Astrocyte of the cerebellum (primary cell): ENCODE data around the gene SYT7.

Source experiments
- DNase-seq: peaks from one replicate; pipeline ENCODE4 v3.0.0-alpha.2; 2011; ENCODE audit warnings: low read depth
- H3K4me3 ChIP-seq: 2 replicates; pipeline ENCODE4 v1.5.1; 2011; ENCODE audit warnings: mild to moderate bottlenecking, low read depth, low read length, moderate library complexity
- in situ Hi-C: cut with HindIII; loops from 2 replicates; pipeline ENCODE4 v1.10.0; 2017; ENCODE audit warnings: low sequenced_read_pairs
- TF ChIP-seq, protein P1 (sequence below): IDR thresholded peaks from 2 replicates; pipeline ENCODE4 v1.5.1; 2012; ENCODE audit warnings: low read length, low read depth, moderate library complexity, mild to moderate bottlenecking; ENCODE audit errors: missing control alignments

The SYT7 gene

DNA sequence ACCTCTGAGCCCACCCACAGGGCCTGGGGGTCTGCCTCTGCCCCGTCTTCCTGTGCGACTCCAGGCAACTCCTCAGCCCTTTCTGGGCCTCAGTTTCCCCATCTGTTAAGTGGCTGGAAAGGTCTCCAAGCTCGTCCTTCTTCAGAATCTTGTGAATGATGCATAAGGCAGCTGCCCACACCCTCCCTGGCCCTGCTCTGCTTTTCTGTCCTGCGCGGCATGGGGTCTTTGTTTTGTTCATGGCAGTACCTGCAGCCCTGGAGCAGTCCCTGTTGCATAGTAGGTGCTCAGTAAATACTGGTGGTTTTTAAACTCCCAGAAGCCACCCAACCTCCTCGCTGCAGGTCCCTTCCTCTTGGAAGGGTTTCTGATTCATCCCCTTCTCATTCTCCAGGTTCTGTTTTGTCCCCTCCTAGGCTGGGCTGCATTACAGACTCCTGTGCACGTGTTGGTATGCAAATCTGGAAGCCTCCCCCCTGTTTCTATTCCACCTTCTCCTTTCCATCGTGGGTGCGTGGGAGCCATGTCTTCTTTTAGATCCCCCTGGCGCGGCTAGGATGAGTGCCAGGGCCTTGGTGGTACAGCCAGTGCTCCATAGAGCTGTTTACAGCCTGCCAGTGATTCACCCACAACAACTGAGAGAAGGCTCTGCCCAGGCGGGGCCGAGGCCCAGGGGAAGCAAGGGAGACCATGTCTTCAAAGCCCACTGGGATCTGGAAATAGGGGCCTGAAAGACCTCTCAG is 19.3 kb upstream of the SYT7 start:
- TF ChIP-seq, protein P1, sequence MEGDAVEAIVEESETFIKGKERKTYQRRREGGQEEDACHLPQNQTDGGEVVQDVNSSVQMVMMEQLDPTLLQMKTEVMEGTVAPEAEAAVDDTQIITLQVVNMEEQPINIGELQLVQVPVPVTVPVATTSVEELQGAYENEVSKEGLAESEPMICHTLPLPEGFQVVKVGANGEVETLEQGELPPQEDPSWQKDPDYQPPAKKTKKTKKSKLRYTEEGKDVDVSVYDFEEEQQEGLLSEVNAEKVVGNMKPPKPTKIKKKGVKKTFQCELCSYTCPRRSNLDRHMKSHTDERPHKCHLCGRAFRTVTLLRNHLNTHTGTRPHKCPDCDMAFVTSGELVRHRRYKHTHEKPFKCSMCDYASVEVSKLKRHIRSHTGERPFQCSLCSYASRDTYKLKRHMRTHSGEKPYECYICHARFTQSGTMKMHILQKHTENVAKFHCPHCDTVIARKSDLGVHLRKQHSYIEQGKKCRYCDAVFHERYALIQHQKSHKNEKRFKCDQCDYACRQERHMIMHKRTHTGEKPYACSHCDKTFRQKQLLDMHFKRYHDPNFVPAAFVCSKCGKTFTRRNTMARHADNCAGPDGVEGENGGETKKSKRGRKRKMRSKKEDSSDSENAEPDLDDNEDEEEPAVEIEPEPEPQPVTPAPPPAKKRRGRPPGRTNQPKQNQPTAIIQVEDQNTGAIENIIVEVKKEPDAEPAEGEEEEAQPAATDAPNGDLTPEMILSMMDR, result no peak
- no peak overlapping the region for H3K4me3 ChIP-seq
- DNase-seq, result no peak
- in situ Hi-C loops, result loop anchor here (5.0 kb wide), 1 partner anchor 78 kb away; no protein-coding TSS in a partner anchor

- TF ChIP-seq, protein P1, result no peak
- H3K4me3 ChIP-seq, result no peak overlapping the region
- DNase-seq, result peak; percentile 11
- in situ Hi-C loops, result loop anchor here (5.0 kb wide), 1 partner anchor 77 kb away; no protein-coding TSS in a partner anchor
These were observed 18.3 kb upstream of the SYT7 start for GRCh38 chr11:61598886-61599868.

DNA sequence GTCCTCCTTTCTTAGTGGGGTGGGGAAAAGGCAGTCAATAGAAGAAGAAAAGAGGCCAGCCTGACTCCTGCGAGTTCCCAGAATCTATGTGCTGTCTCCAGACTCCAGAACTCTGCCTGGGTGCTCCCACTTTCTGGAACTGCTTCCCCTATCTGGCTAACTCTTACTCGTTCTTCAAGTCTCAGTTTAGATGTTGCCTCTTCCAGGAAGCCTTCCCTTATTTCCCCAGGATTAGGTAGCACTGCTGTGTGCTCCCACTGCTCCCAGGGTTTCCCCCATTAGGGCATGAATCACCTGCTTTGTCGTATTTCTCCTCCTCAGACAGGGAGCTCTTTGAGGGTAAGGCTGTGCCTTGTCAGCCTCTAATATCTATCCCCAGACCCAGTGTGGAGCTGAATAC is 17.5 kb upstream of the SYT7 start:
- in situ Hi-C loops, result loop anchor here (5.0 kb wide), 1 partner anchor 76 kb away; no protein-coding TSS in a partner anchor
- TF ChIP-seq, protein P1, result no peak
- no peak overlapping the region for H3K4me3 ChIP-seq
- no peak for DNase-seq

- DNase-seq, result peak; percentile 11
- TF ChIP-seq, protein P1, result no peak
- H3K4me3 ChIP-seq, result no peak overlapping the region
- in situ Hi-C loops, result loop anchor here (5.0 kb wide), 1 partner anchor 75 kb away; no protein-coding TSS in a partner anchor
These were observed 16.1 kb upstream of the SYT7 start for GRCh38 chr11:61596990-61597389.

DNA sequence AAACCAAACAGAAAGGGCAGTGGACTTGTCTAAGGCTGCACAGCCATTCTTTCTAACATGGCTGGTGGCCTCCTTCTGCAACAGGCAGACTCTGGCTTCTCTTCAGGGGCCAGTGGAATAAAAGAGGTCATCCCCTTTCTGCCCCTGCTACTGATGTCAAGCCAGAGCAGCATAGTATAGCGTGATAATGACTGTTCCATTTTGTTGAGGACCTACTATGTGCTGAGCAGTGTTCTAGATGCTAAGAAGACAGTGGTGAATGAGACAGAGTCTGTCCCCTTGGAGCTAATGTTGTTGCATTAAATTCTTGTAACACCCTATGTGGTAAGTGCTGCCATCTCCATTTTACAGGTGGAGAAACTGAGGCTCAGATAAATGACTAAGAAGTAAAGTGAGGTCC is 15.7 kb upstream of the SYT7 start:
- DNase-seq, result no peak
- in situ Hi-C loops, result loop anchor here (5.0 kb wide), 1 partner anchor 74 kb away; no protein-coding TSS in a partner anchor
- TF ChIP-seq, protein P1, result no peak
- H3K4me3 ChIP-seq, result no peak overlapping the region

- in situ Hi-C loops, result loop anchor here (5.0 kb wide), 1 partner anchor 73 kb away; no protein-coding TSS in a partner anchor
- TF ChIP-seq, protein P1, result no peak
- H3K4me3 ChIP-seq, result no peak overlapping the region
- DNase-seq, result no peak
These were observed 14.0 kb upstream of the SYT7 start for GRCh38 chr11:61594907-61595257.
